MCF 10A (cell line): ENCODE results near the gene PLXDC1. TPM values are rescaled to one million over a fixed set of nuclear protein-coding genes. Genes with fewer than 3 reads are reported as not detected.

Source experiments
- BruUV-seq: library from RNA; stranded (reverse); fragments of 400-500 nt; replicated peaks from 2 replicates; lab custom pipeline; 2021; lab: Mats Ljungman, UMichigan
- CTCF ChIA-PET: fragments of 300-600 bp; sonication (Branson Sonifier 250); formaldehyde crosslinking; extraction: SDS; loops from one replicate; lab custom pipeline; 2021; ENCODE audit warnings: antibody characterized with exemption, inconsistent platforms; lab: Yijun Ruan, JAX
- POLR2A ChIA-PET: fragments of 300-600, 350-650 bp; sonication (Branson Sonifier 250); formaldehyde crosslinking; extraction: SDS; loops from one replicate; lab custom pipeline; 2020; ENCODE audit warnings: antibody characterized with exemption, inconsistent platforms; lab: Yijun Ruan, JAX
- DNase-seq: peaks from one replicate; pipeline ENCODE4 v3.0.0-alpha.2; 2018; ENCODE audit not compliant: unreplicated experiment
- H3K27ac Mint-ChIP-seq: one replicate; pipeline ENCODE4 v1.8.0; 2022; ENCODE audit warnings: mild to moderate bottlenecking, low read depth, mixed read lengths; ENCODE audit not compliant: unreplicated experiment
- H3K27me3 Mint-ChIP-seq: one replicate; pipeline ENCODE4 v1.8.0; 2022; ENCODE audit warnings: mixed read lengths; ENCODE audit not compliant: insufficient read depth, unreplicated experiment
- H3K36me3 Mint-ChIP-seq: one replicate; pipeline ENCODE4 v1.8.0; 2022; ENCODE audit warnings: mild to moderate bottlenecking, moderate library complexity, mixed read lengths; ENCODE audit not compliant: insufficient read depth, unreplicated experiment
- H3K4me1 Mint-ChIP-seq: one replicate; pipeline ENCODE4 v1.8.0; 2022; ENCODE audit warnings: mixed read lengths; ENCODE audit not compliant: insufficient read depth, unreplicated experiment
- H3K4me3 Mint-ChIP-seq: one replicate; pipeline ENCODE4 v1.8.0; 2022; ENCODE audit warnings: mild to moderate bottlenecking, moderate library complexity, mixed read lengths; ENCODE audit not compliant: unreplicated experiment
- H3K9me3 Mint-ChIP-seq: one replicate; pipeline ENCODE4 v1.8.0; 2022; ENCODE audit warnings: mixed read lengths; ENCODE audit not compliant: unreplicated experiment
- intact Hi-C: fragments of 100-400 bp; cut with micrococcal nuclease; formaldehyde crosslinking; loops from 2 replicates; pipeline ENCODE4 v1.14.1; 2022
- total RNA-seq: library from RNA; stranded (reverse); gene quantifications from 2 replicates; pipeline ENCODE4 v1.2.3, GENCODE V29; 2022
- TF ChIP-seq, protein P1 (sequence below): fragments of 200-600 bp; IDR thresholded peaks from one replicate; pipeline ENCODE4 v1.8.0; 2022; ENCODE audit warnings: antibody characterized with exemption, mild to moderate bottlenecking; ENCODE audit not compliant: unreplicated experiment

Gene PLXDC1
- total RNA-seq, 1 experiment from 2014 or later = 0.61 TPM

DNA sequence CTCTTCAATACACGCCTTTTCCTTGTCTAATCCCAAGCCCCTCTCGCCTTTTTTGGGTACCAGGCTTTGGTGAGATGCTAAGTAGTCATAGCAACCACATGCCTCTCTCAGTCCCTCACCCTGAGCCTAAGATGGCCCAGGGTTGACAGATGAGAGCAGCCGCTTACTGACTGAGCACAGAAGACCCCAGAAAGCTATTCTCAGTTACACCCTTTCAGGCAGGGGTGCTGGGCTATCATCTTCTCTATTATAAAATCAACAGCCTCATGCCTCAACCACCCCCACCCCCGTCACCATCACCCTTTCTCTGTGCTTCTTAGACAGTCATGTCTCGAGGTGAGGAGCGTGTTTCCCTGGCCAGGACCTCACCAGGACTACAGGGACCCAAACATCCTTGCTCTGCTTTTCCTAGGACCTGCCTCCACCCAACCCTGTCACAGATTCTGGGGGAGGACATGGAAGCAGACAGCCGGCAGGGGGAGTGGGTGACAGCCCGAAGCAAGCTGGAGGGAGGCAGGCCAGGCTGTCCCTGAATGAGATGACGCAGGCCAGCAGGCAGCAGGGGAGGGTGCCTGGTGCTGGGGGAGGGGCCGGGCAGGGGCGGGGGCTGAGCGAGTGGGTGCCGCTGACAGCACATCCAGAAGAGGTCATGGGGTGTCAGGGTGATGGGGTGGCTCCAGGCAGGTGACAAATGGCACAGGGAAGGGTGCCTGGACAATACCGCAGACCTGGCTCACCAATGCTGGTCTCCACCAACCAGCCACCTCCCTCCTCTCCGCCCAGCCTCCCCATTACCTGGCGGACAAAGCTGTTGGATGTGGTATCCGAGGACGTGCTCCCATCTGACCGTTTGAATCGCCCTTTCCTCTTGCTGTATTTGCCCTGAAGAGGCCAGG, 42.9 kb upstream of the PLXDC1 start:
- no TSS peak for BruUV-seq
- DNase-seq = no peak
- TF ChIP-seq, protein P1, sequence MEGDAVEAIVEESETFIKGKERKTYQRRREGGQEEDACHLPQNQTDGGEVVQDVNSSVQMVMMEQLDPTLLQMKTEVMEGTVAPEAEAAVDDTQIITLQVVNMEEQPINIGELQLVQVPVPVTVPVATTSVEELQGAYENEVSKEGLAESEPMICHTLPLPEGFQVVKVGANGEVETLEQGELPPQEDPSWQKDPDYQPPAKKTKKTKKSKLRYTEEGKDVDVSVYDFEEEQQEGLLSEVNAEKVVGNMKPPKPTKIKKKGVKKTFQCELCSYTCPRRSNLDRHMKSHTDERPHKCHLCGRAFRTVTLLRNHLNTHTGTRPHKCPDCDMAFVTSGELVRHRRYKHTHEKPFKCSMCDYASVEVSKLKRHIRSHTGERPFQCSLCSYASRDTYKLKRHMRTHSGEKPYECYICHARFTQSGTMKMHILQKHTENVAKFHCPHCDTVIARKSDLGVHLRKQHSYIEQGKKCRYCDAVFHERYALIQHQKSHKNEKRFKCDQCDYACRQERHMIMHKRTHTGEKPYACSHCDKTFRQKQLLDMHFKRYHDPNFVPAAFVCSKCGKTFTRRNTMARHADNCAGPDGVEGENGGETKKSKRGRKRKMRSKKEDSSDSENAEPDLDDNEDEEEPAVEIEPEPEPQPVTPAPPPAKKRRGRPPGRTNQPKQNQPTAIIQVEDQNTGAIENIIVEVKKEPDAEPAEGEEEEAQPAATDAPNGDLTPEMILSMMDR = no peak
- POLR2A ChIA-PET = no interaction called here
- Mint-ChIP-seq H3K27ac (no peak overlapping the region), H3K27me3 (no peaks in the 10 kb centered on the region), H3K4me3 (no peak overlapping the region), H3K36me3 (peaks cover 16% of the 10 kb centered on the region), H3K9me3 (no peaks in the 10 kb centered on the region), H3K4me1 (peaks cover 6% of the 10 kb centered on the region)
- CTCF ChIA-PET = interaction anchor here (0.5 to 1.3 kb wide), 3 partner anchors 13 to 30 kb away, joined by 3 to 6 read pairs (median 3); no protein-coding TSS in a partner anchor
- intact Hi-C loops = no loop called here

DNA sequence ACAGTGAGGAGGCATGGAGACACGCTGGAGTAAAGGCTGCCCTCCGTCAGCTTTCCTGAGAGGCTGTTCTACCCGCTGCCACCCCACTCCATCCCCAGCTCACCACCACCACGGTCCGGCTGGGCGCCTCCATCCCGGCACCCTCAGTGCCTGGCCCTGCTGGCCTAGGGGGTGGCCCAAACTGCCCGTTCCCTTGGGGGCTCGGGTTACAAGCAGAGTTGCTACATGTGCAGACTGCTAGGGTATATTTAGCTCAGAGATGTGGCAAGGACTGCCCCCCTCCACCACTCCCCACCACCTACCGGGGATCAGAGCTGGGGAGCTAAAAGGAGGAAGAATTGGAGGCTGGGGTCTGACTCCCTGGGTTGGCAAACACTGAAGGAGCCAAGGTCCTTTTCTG, 41.9 kb upstream of the PLXDC1 start:
- TF ChIP-seq, protein P1 = no peak
- BruUV-seq = no TSS peak
- Mint-ChIP-seq H3K36me3 (peaks cover 20% of the 10 kb centered on the region), H3K4me3 (no peak overlapping the region), H3K27ac (no peak overlapping the region), H3K9me3 (no peaks in the 10 kb centered on the region), H3K4me1 (peaks cover 5% of the 10 kb centered on the region), H3K27me3 (no peaks in the 10 kb centered on the region)
- no peak for DNase-seq
- ChIA-PET CTCF (no interaction called here), POLR2A (no interaction called here)
- intact Hi-C loops = no loop called here

DNA sequence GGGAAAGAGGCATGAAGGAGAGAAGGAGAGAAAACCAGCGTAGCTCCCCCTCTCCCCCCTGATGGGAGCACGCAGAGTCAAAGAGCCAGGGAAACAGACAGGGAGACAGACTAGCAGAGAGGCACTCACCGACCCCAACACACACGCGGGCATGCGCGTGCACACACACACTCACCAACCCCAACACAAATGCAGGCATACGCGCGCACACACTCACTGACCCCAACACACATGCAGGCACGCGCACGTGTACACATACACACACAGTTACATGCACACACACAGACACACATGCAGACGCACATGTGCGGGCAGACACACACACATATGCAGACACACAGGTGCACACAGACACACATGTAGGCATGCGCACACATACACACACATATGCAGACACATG, 41.5 kb upstream of the PLXDC1 start:
- ChIA-PET POLR2A (no interaction called here), CTCF (interaction anchor here (0.6 kb wide), 2 partner anchors 14 to 210 kb away, joined by 3 read pairs; no protein-coding TSS in a partner anchor)
- H3K4me3 Mint-ChIP-seq = no peak overlapping the region
- peaks cover 3% of the 10 kb centered on the region for H3K4me1 Mint-ChIP-seq
- H3K27ac Mint-ChIP-seq = no peak overlapping the region
- TF ChIP-seq, protein P1 = no peak
- no peak for DNase-seq
- peaks cover 24% of the 10 kb centered on the region for H3K36me3 Mint-ChIP-seq
- intact Hi-C loops = no loop called here
- no peaks in the 10 kb centered on the region for H3K27me3 Mint-ChIP-seq
- H3K9me3 Mint-ChIP-seq = no peaks in the 10 kb centered on the region
- no TSS peak for BruUV-seq

DNA sequence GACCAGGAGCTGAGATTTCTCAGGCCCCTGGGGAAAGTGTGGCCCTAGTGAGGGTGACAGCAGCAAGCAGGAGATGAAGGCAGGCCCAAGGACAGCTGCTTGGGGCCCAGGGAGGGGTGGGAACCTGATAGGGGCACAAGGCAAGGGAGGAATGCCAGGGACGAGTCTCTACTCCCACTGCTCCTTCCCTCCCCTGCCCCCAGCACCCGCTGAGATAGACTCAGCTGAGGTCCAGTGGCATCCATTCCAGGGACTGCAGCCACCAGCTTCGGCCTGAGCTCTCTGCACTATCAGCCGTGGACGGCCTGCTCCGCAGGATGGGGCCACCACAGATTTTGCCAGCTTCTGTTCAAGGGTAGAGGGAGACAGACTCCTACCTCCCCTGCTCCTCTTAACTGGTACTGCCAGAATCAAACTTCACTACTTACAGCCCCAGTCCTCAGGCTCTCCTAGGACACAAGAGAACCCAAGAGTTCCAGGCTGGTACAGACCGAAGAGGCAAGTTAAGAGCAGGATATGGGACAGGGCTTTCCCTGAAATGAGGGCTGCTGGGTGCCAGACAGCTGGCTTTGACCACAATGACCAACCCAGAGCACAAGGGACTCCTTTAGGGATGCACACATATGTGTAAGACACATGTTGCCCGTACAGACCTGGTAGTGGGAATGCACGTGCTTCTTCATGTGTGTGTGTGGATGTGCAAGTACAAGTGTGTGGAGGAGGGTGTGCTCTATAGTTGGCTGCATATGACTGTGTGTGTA, 40.5 kb upstream of the PLXDC1 start:
- Mint-ChIP-seq H3K27ac (no peak overlapping the region), H3K9me3 (no peaks in the 10 kb centered on the region), H3K27me3 (no peaks in the 10 kb centered on the region), H3K4me3 (no peak overlapping the region), H3K36me3 (peaks cover 32% of the 10 kb centered on the region), H3K4me1 (no peaks in the 10 kb centered on the region)
- no TSS peak for BruUV-seq
- intact Hi-C loops = no loop called here
- CTCF ChIA-PET = interaction anchor here (0.6 to 1.1 kb wide), 4 partner anchors 17 to 209 kb away, joined by 3 to 5 read pairs (median 3); no protein-coding TSS in a partner anchor
- POLR2A ChIA-PET = no interaction called here
- no peak for DNase-seq
- TF ChIP-seq, protein P1 = no peak
